HG02763 (cell line): Measurements from ENCODE around the gene LAYN.

Experiments
- ATAC-seq: cut with Tn5 transposase; IDR thresholded peaks from one replicate; pipeline ENCODE4 v1.9.1; 2021; ENCODE audit warnings: mild to moderate bottlenecking, moderate library complexity; ENCODE audit not compliant: unreplicated experiment

LAYN gene

DNA sequence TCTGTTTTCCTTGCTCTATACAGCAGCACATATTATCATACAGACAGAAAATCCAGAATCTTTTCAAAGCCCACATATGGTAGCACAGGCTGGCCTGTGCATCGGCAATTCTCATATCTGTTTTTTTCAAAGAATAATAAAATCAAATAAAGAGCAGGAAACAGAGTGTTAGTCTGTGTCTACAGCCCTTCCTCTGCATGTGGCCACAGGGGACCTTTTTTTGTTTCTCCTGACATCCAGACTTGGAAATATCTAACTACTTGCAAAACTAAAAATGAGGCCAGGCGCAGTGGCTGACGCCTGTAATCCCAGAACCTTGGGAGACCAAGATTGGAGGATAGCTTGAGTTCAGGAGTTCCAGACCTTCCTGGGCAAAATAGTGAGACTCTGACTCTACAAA is 20.3 kb downstream of the LAYN start:
- no peak for ATAC-seq

DNA sequence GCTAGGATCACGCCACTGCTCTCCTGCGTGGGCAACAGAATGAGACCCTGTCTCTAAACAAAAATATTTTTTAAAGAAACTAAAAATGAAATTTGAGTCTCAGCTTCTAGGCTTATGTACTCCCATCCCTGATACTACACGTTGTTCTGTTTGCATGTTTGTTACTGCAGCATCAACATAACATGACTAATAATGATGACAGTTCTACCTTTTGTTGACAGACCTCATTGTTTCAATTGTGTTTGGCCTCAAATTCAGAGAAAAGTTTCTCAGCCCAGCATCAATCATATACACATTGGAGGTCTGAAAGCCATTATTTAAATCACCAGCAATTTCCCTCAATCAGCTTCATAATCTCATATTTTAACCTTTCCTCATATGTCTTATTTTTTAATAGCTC is 20.8 kb downstream of the LAYN start:
- ATAC-seq, result no peak

DNA sequence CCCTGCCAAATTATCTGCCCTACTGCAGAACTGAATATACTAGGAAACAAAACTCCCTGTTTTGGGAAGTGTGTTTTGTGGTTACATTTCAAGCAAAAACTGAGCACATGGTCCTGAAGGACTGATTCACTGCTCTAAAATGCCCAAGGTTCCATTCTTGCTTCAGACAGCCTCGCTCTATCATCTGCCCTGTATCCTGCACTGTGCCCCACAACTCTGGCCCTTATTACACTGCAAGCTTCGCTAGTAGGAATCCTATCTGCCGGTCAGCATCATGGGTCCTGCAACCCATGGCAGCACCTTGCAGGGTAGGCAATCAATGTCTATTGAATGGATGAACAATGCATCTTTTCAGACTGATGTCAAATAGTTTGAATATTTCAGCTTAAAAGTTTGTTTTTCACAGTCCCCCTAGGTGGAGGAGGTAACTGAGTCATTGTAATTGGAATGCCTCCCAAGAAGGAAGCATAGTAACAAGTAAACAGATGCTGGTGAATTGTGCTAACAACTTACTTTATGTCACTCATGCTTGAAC is 21.3 kb downstream of the LAYN start:
- no peak for ATAC-seq

DNA sequence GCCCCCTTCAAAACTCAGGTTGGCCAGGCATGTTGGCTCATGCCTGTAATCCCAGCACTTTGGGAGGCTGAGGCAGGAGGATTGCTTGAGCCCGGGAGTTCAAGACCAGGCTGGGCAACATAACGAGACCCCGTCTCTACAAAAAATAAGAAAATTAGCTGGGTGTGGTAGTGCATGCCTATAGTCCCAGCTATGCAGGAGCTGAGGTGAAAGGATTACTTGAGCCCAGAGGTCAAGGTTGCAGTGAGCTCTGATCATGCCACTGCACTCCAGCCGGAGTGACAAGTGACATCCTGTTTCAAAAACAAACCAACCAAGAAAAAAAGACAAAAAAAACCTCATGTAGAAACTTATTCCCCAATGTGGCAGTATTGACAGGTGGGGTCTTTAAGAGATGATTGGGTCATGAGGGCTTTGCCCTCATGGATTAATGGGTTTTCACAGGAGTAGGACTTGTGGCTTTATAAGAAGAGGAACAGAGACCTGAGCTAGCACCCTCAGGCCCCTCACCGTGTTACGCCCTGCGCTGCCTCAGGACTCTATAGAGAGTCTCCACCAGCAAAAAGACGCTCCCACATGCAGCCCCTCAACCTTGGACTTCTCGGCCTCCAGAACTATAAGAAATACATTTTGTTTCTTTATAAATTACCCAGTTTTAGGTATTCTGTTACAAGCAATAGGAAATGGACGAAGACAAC is 22.3 kb downstream of the LAYN start:
- ATAC-seq, result no peak

DNA sequence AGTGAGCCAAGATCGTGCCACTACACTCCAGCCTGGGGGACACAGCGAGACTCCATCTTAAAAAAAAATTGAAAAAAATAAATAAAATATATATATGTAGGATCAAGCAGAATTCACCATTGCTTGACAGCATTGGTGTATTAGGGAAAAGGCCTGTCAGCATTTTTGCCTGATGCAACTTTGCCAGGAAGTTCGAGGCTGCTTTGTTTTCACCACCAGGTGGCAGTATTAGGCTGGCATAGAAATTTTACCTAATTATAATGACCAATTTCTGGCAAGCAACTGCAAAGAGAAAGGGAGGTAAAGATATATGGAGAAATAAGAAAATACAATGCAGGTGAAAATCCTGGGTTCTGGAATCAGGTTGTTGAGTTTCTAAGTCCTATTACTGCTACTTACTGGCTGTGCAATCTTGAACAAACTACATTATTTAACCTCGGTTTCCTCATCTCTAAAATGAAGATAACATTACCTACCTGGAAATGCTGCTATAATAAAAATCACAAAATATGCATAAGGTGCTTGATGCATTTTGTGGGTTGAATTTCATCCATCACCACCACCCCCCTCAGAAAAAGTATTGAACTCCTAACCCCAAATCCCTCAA is 24.7 kb downstream of the LAYN start:
- ATAC-seq, result no peak

DNA sequence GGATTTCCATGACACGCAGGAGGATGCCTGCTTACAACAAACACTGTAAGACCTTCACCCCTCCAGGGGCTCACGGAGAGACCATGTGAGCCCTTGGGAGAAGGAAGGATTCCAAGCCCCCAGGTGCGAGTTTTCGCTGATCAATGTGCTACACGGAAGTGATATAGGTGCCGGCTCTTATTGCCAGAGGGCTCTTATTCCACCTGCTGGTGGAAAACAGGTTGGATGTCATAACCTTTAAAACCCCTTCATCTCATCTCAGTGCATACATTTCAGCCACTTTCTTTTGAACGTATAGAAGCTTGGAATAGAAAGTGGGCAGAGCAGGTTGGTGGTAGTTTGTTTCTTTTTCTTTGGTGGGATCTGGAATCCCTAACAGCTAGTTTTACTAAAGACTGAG is 25.8 kb downstream of the LAYN start:
- no peak for ATAC-seq

DNA sequence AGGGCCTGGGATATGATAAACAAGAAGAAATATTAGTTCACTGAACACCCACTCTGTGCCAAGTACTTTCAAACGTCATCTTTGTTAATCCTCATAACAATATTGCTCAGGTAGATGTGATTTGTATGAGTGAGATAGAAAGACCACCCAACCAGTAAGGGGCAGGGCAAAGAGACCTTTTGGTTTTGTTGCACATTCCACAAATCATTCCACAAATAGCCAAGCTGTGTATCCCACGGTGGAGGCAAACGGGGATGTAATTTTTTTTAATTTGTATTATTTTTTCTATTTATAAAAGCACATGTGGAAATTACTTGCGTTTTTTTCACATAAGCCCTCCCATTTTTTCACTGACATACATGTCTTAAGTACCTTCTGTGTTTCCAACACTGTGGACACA is 29.0 kb downstream of the LAYN start:
- ATAC-seq, result no peak

DNA sequence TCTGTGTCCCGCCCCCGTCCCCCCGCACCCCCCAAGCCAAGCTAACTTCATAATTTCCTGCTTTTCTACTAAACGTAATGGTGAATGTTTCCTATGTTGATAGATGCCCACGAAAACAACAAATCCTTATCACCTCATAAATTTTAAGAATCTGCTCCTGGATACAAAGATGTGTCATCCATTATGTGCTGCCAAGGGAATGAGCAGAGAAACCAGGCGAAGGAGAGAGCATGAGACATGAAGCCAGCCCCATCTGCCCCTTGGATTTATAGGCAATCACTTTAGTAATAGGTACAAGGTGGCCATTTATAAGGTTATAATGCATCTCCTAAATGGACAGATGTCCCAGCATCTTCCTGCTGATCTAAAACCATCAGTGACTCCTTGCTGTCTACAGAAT is 30.3 kb downstream of the LAYN start:
- ATAC-seq, result no peak

DNA sequence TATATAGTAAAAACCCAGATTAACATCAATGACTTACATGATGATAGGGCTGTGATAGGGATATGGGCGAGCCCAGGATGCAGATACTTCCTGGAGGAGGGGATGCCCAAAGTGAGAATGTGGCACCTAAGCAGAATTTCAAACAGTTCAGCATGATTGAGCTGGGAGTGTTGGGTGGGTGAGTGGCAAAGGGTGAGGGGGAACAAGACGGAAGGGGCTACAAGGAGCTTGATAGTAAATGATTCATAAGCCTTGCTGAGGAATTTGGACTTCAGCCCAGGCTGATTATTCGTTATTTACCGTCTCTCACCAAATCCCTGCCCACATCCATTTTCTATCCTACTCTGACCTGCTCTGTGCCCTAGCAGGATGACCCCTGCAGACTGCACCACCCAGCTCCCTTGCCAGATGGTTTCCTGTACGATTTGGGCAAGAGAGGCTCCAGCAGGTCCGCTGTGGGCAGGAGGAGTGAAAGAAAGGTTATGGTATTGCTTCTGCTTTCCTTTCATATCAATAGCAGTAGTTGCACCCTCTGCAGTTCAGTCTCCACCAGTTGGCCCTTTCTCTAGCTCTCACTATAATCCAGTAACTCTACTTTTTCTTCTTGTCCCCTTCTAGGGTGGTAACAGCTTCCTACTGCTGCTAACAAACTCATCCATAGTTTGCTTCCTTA is 31.4 kb downstream of the LAYN start:
- ATAC-seq, result no peak

DNA sequence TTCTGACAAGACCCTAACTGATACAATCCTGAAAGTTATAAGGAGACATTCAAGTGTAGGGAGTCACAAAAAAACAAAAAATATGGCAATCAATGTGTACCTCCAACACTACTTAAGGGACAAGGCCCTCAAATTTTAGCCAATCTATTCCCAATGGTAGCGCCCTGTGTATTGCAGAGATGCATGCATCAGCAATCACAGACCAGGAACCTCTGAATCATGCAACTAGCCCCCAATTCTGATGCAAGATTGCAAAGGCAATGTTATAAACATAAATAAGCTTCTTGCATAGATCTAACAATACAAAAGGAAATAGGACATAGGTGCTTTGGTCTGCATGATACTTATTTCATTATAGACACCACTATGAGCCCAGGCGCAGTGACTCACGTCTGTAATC is 32.1 kb downstream of the LAYN start:
- no peak for ATAC-seq

DNA sequence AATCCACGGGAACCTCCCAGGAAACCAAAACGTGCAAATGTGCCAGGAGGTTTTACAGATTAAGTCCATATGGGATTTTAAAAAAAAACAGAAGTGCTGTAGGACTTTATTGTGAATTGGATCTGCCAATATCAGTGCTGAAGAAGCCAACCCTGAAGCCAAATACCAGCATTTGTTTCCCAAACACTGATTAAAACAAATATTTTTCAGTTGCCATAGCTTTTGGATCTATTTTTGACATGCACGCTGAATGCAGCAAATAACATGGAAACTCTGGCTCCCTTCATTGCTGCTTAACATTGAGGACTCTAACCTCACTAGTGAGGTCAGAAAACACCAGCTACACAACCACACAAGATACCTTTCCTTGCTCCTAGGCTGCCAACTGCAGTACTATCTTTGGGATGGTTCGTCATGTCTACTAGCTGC is 33.3 kb downstream of the LAYN start:
- no peak for ATAC-seq

DNA sequence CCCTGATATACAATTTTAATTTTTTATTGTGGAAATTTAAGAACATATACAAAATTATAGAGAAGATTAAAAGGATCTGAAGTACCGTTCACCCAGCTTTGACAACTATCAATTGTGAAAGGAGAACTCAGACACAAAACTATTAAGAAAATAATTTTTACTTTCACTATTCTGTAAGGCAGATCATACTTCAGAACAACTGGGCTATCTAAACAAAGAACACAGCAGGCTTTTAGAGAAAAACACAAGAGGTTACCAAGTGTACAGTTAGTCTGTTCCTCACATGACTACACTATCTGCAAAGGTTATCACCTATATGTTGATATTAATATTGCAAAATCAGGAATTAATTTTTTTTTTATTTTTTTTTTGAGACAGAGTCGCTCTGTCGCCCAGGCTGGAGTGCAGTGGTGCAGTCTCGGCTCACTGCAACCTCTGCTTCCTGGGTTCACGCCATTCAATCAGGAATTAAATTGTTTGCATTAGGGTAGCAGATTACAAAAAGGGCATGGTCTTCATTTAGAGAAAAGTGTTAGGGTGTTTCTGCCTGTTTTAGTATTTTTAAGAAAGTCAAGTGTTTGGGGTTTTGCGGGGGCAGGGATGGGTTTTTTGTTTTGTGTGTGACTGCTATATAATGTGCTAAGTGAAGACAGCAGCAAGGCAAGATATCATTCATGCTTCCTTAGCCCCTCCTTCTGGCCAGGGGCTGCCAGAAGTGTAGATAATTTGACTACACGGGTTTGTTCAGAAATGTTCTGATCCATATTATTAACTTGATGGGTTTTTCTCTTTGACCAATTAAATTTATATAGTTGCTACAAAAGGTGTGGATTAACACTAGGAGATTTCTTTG is 34.1 kb downstream of the LAYN start:
- ATAC-seq, result no peak

DNA sequence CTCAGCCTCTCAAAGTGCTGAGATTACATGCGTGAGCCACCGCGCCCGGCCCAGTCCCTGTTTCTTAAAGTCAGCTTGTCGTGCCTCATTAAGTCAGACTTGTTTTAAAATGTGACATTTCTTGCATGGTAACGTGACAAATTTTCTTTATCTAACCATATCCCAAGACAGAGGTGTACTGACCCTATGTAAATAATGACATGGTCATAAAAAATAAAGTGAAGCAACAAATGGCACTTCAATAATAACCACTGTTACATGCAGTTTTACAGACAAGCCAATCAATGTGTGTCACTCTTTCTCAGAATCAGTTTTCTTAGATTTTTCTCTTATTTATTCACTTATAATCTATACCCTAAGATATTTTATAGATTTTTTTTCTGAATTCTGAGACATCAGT is 35.2 kb downstream of the LAYN start:
- ATAC-seq, result no peak

DNA sequence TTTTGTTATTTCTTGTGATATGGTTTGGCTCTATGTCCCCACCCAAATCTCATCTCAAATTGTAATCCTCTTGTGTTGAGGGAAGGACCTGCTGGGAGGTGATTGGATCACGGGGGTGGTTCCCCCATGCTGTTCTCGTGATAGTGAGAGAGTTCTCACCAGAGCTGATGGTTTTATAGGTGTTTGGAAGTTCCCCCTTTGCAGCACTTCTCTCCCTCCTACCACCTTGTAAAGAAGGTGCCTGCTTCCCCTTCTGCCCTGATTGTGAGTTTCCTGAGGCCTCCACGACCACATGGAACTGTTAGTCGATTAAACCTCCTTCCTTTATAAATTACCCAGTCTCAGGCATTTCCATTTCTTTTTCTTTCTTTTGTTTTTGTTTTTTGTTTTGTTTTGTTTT is 37.3 kb downstream of the LAYN start:
- no peak for ATAC-seq

DNA sequence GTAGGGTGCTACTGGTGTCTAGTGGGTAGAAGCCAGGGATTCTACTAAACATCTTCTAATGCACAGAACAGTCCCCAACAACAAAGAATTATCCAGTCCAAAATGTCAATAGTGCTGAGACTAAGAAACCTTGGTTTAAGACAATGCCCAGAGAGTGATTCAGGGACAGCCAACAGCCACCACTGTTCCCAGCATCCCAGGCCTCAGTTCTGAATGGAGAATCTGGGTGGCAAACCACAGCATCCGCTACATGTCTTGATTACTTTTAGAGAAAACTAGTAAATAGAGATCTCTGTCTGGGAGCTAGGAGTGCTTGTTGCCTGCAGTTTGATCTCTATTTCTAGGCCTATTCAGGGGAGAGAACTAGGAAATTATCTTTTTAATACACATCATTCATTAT is 40.8 kb downstream of the LAYN start:
- no peak for ATAC-seq

DNA sequence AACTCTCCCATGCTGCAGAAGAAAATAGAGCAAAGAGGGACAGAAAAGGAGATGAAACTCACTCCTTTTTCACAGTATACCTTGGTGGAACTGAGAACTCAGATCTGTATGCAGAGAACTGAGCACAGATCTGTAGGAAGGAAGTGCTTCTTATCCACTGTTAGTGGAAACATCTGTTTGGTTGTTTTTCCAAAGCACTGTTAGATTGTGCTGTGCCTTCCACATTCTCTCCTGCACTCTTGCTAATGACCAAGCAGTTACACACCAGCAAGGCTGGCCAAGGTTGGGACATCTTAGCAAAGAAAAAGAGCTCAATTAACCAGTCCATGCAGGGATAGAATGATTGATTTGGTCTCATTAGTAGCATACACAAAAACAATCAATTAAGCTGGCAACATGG is 41.6 kb downstream of the LAYN start:
- no peak for ATAC-seq

DNA sequence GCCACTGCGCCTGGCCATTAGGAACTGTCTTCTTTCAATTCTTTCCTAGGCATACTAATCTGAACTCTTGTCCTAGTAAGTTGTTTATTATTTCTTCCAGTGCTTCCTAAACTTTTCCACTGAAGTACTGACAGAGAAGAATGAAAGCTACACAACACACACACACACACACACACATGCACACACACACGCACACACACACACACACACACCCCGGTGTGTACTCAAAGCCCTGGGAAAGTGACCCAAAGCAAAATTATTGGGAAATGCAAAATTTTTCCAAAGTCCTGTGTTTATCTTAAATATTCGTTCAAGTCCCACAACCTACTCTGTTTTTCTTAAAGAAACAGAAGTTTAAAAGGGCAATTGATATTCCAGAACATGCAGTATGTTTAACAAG is 42.4 kb downstream of the LAYN start:
- no peak for ATAC-seq

DNA sequence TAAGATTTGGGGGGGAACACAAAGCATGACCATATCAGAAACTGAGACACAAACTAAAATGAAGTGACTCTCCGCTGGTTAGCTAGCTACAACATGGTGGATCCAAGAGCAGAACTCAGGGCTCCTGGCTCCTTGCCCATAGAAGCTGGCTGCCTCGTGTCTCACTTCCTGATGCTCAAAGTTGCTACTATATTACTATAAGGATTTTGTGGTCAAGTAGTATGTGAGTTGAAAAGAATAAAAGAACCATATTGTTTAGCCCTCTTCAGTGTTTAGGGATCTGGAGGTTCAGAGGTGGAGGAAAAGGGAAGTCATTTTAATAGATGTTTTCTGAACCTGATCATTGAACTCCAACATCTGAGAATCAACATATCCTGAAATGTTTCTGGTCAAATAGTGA is 44.9 kb downstream of the LAYN start:
- ATAC-seq, result no peak

DNA sequence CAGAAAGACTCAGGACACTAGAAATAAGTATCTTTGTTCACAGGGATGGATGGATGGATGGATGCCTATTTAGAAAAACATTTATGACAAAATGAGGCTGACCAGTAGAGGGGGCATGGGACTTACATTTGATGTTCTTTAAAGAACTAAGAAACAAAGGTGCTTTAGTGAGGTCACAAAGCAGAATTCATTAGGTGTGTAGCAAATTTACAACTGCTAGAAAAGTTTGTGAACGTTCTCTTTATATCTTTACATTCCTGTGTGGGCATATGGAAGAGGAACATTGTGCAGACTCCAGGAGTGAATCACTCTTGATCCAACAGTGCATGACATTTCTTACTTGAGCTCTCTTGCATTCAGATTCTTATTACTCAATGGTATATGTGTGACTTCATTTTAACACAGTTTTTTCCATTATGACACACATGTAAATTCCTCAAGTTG is 45.9 kb downstream of the LAYN start:
- ATAC-seq, result no peak

DNA sequence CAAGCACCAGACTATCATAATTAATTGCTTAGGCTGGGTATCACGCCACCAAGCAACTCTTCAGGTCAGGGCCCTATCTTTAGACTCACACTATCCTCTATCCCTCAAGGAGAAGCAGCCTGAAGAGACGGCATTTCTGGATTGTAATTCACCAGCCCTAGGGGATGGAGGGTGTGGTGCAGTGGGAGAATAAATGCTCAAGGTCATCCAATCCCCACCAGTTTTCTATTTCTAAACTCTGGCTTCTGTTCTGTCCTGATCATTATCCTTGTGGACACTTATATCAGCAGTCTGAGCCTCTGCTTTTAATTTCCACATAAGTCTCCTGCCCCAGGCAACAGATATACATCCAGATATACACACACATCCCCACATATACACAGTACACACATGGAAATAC is 48.6 kb downstream of the LAYN start:
- no peak for ATAC-seq

DNA sequence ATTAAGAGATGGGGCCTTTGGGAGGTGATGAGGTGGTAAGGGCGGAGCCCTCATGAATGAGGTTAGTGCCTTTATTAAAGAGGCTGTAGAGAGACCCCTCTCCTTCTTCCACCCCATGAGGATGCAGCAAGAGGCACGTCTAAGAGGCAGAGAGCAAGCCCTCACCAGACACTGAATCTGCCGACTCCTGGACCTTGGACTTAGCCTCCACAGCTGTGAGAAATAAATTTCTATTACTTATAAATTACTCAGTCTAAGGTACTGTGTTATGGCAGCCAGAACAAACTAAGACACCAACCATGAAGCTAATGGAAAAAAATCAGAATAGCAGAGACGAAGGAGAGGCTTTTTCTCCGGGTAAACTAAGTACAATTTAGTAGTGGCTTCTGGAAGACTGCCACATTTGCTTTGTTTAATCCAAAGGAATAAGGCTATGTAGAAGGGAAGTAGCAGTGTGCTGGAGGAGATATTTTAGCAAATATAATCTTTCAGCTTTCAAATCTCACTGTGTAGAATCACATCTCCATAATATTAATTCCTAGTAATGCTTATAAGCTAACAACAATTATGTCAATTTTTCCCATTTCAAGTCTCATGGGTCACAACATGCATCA is 49.5 kb downstream of the LAYN start:
- ATAC-seq, result no peak
